ENCODE data around the gene LPIN2.
A peak's percentile ranks its signal among the peaks of the same experiment; 100 is the strongest.
"Not testable (repeated sequence)": the region's sequence is repeated elsewhere in the genome, so short reads cannot be mapped to it uniquely, and the experiment has no call there.

The LPIN2 gene

GRCh38 chr18:3010086-3010485 is 2.9 kb downstream of the LPIN2 start:
- no peaks in the 10 kb centered on the region for H3K9me3 Mint-ChIP-seq
- peaks cover 58% of the 10 kb centered on the region for H3K4me1 Mint-ChIP-seq
- peak overlapping the region; percentile 42 for H3K27ac Mint-ChIP-seq

DNA sequence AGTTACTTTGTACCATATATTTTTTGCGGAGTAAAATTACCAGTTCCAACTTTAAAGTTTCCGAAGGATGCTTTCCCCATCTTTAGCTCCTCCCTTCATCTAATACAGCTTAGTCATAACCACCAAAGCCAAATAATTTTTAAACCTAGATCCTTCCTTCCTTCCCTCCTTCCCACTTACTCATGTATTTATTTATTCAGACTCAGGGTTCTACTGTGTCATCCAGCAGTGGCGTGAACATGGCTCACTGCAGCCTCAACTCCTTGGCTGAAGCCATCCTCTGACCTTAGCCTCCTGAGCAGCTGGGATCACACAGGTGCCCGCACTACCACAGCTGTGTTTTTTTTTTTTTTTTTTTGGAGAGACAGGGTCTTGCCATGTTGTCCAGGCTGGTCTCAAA is 4.4 kb downstream of the LPIN2 start:
- Mint-ChIP-seq H3K4me3 (no peak overlapping the region), H3K27me3 (no peaks in the 10 kb centered on the region), H3K27ac (no peak overlapping the region), H3K4me1 (peaks cover 59% of the 10 kb centered on the region), H3K9me3 (peaks cover 2% of the 10 kb centered on the region), H3K36me3 (peaks cover 63% of the 10 kb centered on the region)
- CTCF ChIA-PET, result interaction anchor here (1.3 to 3.9 kb wide), 3 partner anchors 54 to 122 kb away, joined by 3 to 21 read pairs (median 7); no protein-coding TSS in a partner anchor
- DNase-seq, result no peak

More at GRCh38 chr18:3010086-3010485, 2.9 kb downstream of the LPIN2 start:
- peak overlapping the region; percentile 38 for H3K4me3 Mint-ChIP-seq
- no peaks in the 10 kb centered on the region for H3K27me3 Mint-ChIP-seq
- H3K36me3 Mint-ChIP-seq, result peaks cover 47% of the 10 kb centered on the region
- DNase-seq, result no peak
- CTCF ChIA-PET, result interaction anchor here (1.1 to 7.9 kb wide), 6 partner anchors 12 to 118 kb away, joined by 3 to 80 read pairs (median 7); no protein-coding TSS in a partner anchor

GRCh38 chr18:3007491-3007890 is 5.5 kb downstream of the LPIN2 start:
- CTCF ChIA-PET, result interaction anchor here (0.6 to 3.9 kb wide), 4 partner anchors 9 to 123 kb away, joined by 3 to 21 read pairs (median 4); no protein-coding TSS in a partner anchor
- H3K4me1 Mint-ChIP-seq, result peaks cover 62% of the 10 kb centered on the region
- H3K27ac Mint-ChIP-seq, result peak overlapping the region; percentile 75
- peaks cover 2% of the 10 kb centered on the region for H3K9me3 Mint-ChIP-seq
- no peak for DNase-seq
- H3K27me3 Mint-ChIP-seq, result no peaks in the 10 kb centered on the region
- no peak overlapping the region for H3K4me3 Mint-ChIP-seq
- H3K36me3 Mint-ChIP-seq, result peaks cover 73% of the 10 kb centered on the region

DNA sequence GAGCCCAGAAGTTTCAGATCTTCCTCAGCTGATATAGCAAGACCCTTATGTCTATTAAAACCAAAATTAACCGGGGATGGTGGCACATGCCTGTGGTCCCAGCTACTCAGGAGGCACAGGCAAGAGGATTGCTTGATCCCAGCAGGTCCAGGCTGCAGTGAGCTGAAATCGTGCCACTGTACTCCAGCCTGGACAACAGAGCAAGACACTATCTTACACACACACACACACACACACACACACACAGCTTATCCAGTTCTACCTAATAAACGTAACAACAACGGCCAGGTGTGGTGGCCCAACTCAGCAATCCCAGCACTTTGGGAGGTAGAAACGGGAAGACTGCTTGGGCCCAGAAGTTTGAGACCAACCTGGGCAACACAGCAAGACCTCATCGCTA is 7.5 kb downstream of the LPIN2 start:
- Mint-ChIP-seq H3K27ac (no peak overlapping the region), H3K27me3 (no peaks in the 10 kb centered on the region), H3K9me3 (peaks cover 7% of the 10 kb centered on the region), H3K36me3 (peaks cover 70% of the 10 kb centered on the region), H3K4me3 (no peak overlapping the region), H3K4me1 (peaks cover 59% of the 10 kb centered on the region)
- CTCF ChIA-PET, result interaction anchor here (0.9 to 3.9 kb wide), 3 partner anchors 10 to 146 kb away, joined by 3 to 21 read pairs (median 5); no protein-coding TSS in a partner anchor
- DNase-seq, result no peak

GRCh38 chr18:3003766-3004165 is 9.2 kb downstream of the LPIN2 start:
- H3K4me1 Mint-ChIP-seq, result peaks cover 63% of the 10 kb centered on the region
- H3K4me3 Mint-ChIP-seq, result not testable (repeated sequence)
- H3K36me3 Mint-ChIP-seq, result peaks cover 66% of the 10 kb centered on the region

DNA sequence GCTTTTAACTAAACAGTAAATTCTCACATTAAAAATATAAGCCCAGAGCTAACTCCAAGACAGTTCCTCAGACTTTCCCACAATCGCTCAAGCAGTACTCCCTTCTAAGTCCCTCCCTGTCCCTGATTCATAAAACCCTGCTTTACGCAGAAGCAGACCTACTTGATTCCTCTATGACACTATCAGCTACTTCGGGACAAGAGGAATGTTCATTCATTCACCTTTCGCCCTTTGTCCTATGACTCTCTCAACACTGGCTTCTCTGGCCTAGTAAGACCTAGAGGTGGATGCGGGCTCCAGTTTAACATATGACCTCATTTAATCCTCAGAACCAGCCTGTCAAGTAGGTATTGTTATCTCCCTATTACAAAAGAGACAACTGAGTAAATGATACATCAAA is 10.2 kb downstream of the LPIN2 start:
- H3K9me3 Mint-ChIP-seq, result peaks cover 7% of the 10 kb centered on the region
- no peak overlapping the region for H3K4me3 Mint-ChIP-seq
- no peak for DNase-seq
- H3K27me3 Mint-ChIP-seq, result no peaks in the 10 kb centered on the region
- H3K36me3 Mint-ChIP-seq, result peaks cover 63% of the 10 kb centered on the region
- CTCF ChIA-PET, result interaction anchor here (0.6 to 10.3 kb wide), 8 partner anchors 9 to 243 kb away, joined by 3 to 253 read pairs (median 4); no protein-coding TSS in a partner anchor
- H3K27ac Mint-ChIP-seq, result no peak overlapping the region
- H3K4me1 Mint-ChIP-seq, result peaks cover 68% of the 10 kb centered on the region

More at GRCh38 chr18:3003766-3004165, 9.2 kb downstream of the LPIN2 start:
- H3K27ac Mint-ChIP-seq, DNase-seq, H3K9me3 Mint-ChIP-seq, H3K27me3 Mint-ChIP-seq: not testable (repeated sequence)
- CTCF ChIA-PET, result interaction anchor here (1.5 kb wide), 1 partner anchor 59 kb away, joined by 6 read pairs; no protein-coding TSS in a partner anchor

- Mint-ChIP-seq H3K27me3 (no peaks in the 10 kb centered on the region), H3K4me1 (peaks cover 77% of the 10 kb centered on the region), H3K27ac (peak overlapping the region; percentile 92), H3K36me3 (peaks cover 45% of the 10 kb centered on the region), H3K9me3 (peaks cover 5% of the 10 kb centered on the region), H3K4me3 (peak overlapping the region; percentile 45)
- no peak for DNase-seq
- CTCF ChIA-PET, result interaction anchor here (0.6 to 10.3 kb wide), 9 partner anchors 9 to 247 kb away, joined by 3 to 253 read pairs (median 4); no protein-coding TSS in a partner anchor
Measured at GRCh38 chr18:2998644-2999043, 14.3 kb downstream of the LPIN2 start.

GRCh38 chr18:2997846-2998564 is 14.9 kb downstream of the LPIN2 start:
- DNase-seq, result no peak
- peaks cover 5% of the 10 kb centered on the region for H3K9me3 Mint-ChIP-seq
- peak overlapping the region; percentile 92 for H3K27ac Mint-ChIP-seq
- peaks cover 38% of the 10 kb centered on the region for H3K36me3 Mint-ChIP-seq
- peak overlapping the region; percentile 45 for H3K4me3 Mint-ChIP-seq
- CTCF ChIA-PET, result interaction anchor here (0.6 to 10.3 kb wide), 8 partner anchors 9 to 153 kb away, joined by 3 to 253 read pairs (median 6); no protein-coding TSS in a partner anchor
- no peaks in the 10 kb centered on the region for H3K27me3 Mint-ChIP-seq
- H3K4me1 Mint-ChIP-seq, result peaks cover 80% of the 10 kb centered on the region

DNA sequence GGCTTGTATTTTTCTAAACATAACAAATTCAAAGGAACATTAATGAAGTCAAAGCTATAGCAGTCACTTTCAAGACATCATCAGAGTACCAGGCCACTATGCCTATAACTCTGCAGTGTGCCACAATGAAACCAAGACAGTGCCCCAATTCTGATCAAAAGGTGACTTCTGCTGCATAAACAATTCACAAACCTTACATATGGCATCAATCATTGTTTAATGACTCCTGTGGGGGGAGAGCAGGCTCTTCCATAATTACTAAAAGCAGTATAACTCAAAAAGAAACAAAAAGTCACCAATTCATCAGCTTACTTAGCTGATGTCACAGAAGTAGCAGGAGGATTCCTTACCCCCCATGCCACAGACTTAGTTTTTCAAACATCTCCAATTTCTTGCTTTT is 15.5 kb downstream of the LPIN2 start:
- no peak for DNase-seq
- Mint-ChIP-seq H3K4me3 (no peak overlapping the region), H3K27ac (peak overlapping the region; percentile 92), H3K9me3 (peaks cover 5% of the 10 kb centered on the region), H3K36me3 (peaks cover 35% of the 10 kb centered on the region), H3K4me1 (peaks cover 81% of the 10 kb centered on the region), H3K27me3 (no peaks in the 10 kb centered on the region)
- CTCF ChIA-PET, result interaction anchor here (0.8 to 10.3 kb wide), 6 partner anchors 11 to 150 kb away, joined by 4 to 253 read pairs (median 38); no protein-coding TSS in a partner anchor

DNA sequence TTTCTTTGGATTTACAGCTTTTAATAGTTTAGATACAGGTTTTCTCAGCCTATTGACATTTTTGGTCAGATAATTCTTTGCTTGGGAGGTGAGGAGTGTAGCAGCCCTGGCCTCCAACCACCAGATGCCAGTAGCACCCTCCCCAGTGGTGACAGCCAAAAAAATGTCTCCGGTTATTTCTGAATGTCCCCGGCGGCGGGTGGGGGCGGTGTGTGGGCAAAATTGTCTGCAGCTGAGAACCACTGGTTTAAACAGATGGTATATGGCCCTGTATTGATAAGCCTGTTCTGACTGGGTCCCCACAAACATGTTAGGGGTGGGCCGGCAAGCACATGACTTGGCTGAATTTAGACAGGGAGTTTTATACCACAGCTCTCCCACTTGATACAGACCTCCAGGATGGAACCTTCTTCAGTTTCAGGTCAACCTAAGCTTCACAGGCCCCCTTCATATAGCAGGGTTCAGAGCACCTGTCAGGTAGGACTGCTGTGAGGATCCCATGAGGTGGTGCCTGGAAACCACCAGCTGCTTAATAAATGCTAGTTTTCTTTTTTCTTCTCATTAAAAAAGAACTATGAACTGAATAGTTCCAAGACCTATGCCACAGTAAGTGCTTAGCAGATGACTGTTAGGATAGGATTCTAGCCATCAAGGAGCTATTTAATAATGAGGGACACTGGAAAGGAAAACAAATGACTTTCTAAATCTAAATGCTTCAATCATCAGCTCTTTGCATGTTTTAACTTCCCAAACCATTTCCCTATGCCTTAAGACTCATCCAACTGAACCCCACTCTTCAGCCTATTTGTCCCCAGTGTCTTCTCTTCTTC is 18.1 kb downstream of the LPIN2 start:
- Mint-ChIP-seq H3K27me3 (no peaks in the 10 kb centered on the region), H3K4me1 (peaks cover 78% of the 10 kb centered on the region), H3K4me3 (no peak overlapping the region), H3K27ac (peak overlapping the region; percentile 6), H3K9me3 (peaks cover 12% of the 10 kb centered on the region), H3K36me3 (peaks cover 34% of the 10 kb centered on the region)
- CTCF ChIA-PET, result interaction anchor here (0.6 to 10.3 kb wide), 55 partner anchors 8 to 601 kb away, joined by 3 to 253 read pairs (median 4); partner anchors contain the start of genes LPIN2 and MYL12A
- DNase-seq, result peak; percentile 82

GRCh38 chr18:2994020-2994589 is 18.8 kb downstream of the LPIN2 start:
- peaks cover 33% of the 10 kb centered on the region for H3K36me3 Mint-ChIP-seq
- peaks cover 75% of the 10 kb centered on the region for H3K4me1 Mint-ChIP-seq
- H3K4me3 Mint-ChIP-seq, result no peak overlapping the region
- no peak for DNase-seq
- peaks cover 12% of the 10 kb centered on the region for H3K9me3 Mint-ChIP-seq
- CTCF ChIA-PET, result interaction anchor here (0.6 to 10.3 kb wide), 47 partner anchors 7 to 602 kb away, joined by 3 to 253 read pairs (median 4); partner anchors contain the start of gene MYL12A
- no peaks in the 10 kb centered on the region for H3K27me3 Mint-ChIP-seq
- H3K27ac Mint-ChIP-seq, result peak overlapping the region; percentile 51

- Mint-ChIP-seq H3K27ac (peak overlapping the region; percentile 77), H3K36me3 (peaks cover 35% of the 10 kb centered on the region), H3K4me1 (peaks cover 74% of the 10 kb centered on the region), H3K9me3 (peaks cover 12% of the 10 kb centered on the region), H3K4me3 (peak overlapping the region; percentile 21), H3K27me3 (no peaks in the 10 kb centered on the region)
- no peak for DNase-seq
- CTCF ChIA-PET, result interaction anchor here (0.6 to 10.3 kb wide), 28 partner anchors 6 to 258 kb away, joined by 3 to 253 read pairs (median 5); partner anchors contain the start of gene MYL12A
Measured at GRCh38 chr18:2992995-2993877, 19.7 kb downstream of the LPIN2 start.

Measured in activated naive CD4-positive, alpha-beta T cell treated with anti-CD3 and anti-CD28 coated beads, Interleukin-2, amount 10 ng/mL, durations not matched to agents 7 days and 5 days (primary cell).